IPS-20b (cell line): ENCODE measurements around the gene METTL14.

Experiments
- H3K27ac ChIP-seq: one replicate; pipeline ENCODE4 v1.5.1; 2013; ENCODE audit warnings: low read length
- H3K27me3 ChIP-seq: 2 replicates; pipeline ENCODE4 v1.6.1; 2013; ENCODE audit warnings: mild to moderate bottlenecking, low read length, inconsistent platforms; ENCODE audit not compliant: insufficient read depth
- H3K36me3 ChIP-seq: 2 replicates; pipeline ENCODE4 v1.6.1; 2013; ENCODE audit warnings: low read depth, mild to moderate bottlenecking, inconsistent platforms, low read length, moderate library complexity; ENCODE audit not compliant: insufficient read depth
- H3K4me1 ChIP-seq: 2 replicates; pipeline ENCODE4 v1.6.1; 2013; ENCODE audit warnings: mild to moderate bottlenecking, control low read depth, inconsistent platforms, low read length, moderate library complexity; ENCODE audit not compliant: insufficient read depth
- H3K4me3 ChIP-seq: 2 replicates; pipeline ENCODE4 v1.5.1; 2013; ENCODE audit warnings: mild to moderate bottlenecking, low read length, inconsistent platforms
- H3K9ac ChIP-seq: 2 replicates; pipeline ENCODE4 v1.6.1; 2013; ENCODE audit warnings: low read depth, mild to moderate bottlenecking, inconsistent platforms, low read length, moderate library complexity
- H3K9me3 ChIP-seq: 2 replicates; pipeline ENCODE4 v1.6.1; 2013; ENCODE audit warnings: mild to moderate bottlenecking, low read depth, low read length, inconsistent platforms; ENCODE audit not compliant: insufficient read depth

Gene METTL14

DNA sequence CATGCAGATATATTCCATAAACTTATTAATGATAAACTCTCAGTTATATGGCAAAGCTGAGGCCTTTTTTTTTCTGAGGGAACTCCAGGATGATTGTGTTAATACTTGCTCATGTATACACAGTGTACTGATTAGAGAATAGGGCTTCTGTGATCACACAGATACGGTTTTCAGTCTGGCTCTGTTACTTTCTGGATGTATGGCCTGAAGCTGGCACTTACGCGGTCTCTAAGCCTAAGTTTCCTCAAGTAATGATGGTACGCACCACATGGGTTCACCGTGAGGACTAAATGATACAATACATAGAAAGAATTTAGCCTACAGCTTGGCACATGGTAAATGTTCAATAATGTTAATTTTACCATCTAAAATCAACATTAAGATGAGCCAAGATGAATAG is 77.0 kb downstream of the METTL14 start:
- Histone ChIP-seq H3K9ac (no peak overlapping the region), H3K4me1 (no peaks in the 10 kb centered on the region), H3K9me3 (no peaks in the 10 kb centered on the region), H3K36me3 (peaks cover 81% of the 10 kb centered on the region), H3K27ac (no peak overlapping the region), H3K27me3 (no peaks in the 10 kb centered on the region), H3K4me3 (no peak overlapping the region)

DNA sequence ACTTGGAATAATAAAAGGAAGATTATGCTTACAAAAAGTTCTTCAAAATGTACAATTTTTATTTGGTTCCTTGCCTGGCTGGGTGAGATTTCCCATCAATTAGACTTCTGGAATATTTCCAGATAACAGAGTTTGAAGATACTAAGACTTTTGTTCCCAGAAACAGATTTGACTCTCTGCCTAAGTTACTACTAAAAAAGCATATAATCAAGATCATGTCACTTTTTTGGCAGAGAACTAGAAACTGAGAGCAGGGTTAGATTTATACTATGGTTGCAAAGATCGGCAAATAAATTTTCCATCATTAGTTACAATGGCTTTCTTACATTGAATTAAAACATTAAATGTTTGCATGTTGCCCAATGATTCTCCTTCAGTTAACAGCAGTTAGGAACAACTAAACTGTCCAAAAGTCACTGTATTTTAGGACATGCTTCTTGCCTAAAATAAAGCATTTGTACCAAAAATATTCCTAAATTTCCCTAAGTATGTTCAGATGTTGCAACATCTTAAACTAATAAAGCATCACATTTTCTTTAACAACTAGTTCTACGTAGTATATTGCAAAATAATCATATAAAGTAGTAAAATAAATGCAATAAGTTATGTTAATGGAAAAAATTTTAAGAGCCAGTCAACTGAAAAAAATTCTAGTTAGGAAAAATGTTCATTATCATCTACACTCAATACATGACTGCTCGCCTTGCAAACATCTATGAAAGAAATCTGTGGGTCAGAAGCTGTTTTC is 77.7 kb downstream of the METTL14 start:
- Histone ChIP-seq H3K27ac (no peak overlapping the region), H3K4me3 (no peak overlapping the region), H3K9ac (no peak overlapping the region), H3K9me3 (no peaks in the 10 kb centered on the region), H3K27me3 (no peaks in the 10 kb centered on the region), H3K36me3 (peaks cover 81% of the 10 kb centered on the region), H3K4me1 (no peaks in the 10 kb centered on the region)
